ENCODE results near the gene LAYN.

Gene LAYN

GRCh38 chr11:111530091-111530490 is 10.4 kb upstream of the LAYN start:
- no peak for DNase-seq

- DNase-seq: no peak
Measured at GRCh38 chr11:111531136-111531535, 9.4 kb upstream of the LAYN start.

- DNase-seq: no peak
Measured at GRCh38 chr11:111531687-111532364, 8.7 kb upstream of the LAYN start.

- no peak for DNase-seq
Measured at GRCh38 chr11:111532365-111532709, 8.2 kb upstream of the LAYN start.

GRCh38 chr11:111535281-111535680 is 5.2 kb upstream of the LAYN start:
- no peak for DNase-seq

GRCh38 chr11:111537336-111537860 is 3.1 kb upstream of the LAYN start:
- DNase-seq: no peak

GRCh38 chr11:111538407-111539114 is 2.0 kb upstream of the LAYN start:
- DNase-seq: no peak

- DNase-seq: no peak
Measured at GRCh38 chr11:111539426-111540113, 950 bp upstream of the LAYN start.

- DNase-seq: peak; percentile 67
Measured at GRCh38 chr11:111540937-111541253, 375 bp downstream of the LAYN start.

GRCh38 chr11:111541254-111542061 is 938 bp downstream of the LAYN start:
- DNase-seq: no peak

GRCh38 chr11:111542606-111543275 is 2.2 kb downstream of the LAYN start:
- DNase-seq: no peak

- DNase-seq: no peak
Measured at GRCh38 chr11:111548525-111548924, 8.0 kb downstream of the LAYN start.

- DNase-seq: no peak
Measured at GRCh38 chr11:111549196-111549868, 8.8 kb downstream of the LAYN start.

- DNase-seq: no peak
Measured at GRCh38 chr11:111549869-111550203, 9.3 kb downstream of the LAYN start.

GRCh38 chr11:111550258-111550657 is 9.7 kb downstream of the LAYN start:
- no peak for DNase-seq

- no peak for DNase-seq
Measured at GRCh38 chr11:111554532-111554931, 14.0 kb downstream of the LAYN start.

- DNase-seq: no peak
Measured at GRCh38 chr11:111555255-111555654, 14.7 kb downstream of the LAYN start.

GRCh38 chr11:111557425-111558111 is 17.0 kb downstream of the LAYN start:
- DNase-seq: no peak

- no peak for DNase-seq
Measured at GRCh38 chr11:111559800-111560464, 19.4 kb downstream of the LAYN start.

- no peak for DNase-seq
Measured at GRCh38 chr11:111560800-111561199, 20.3 kb downstream of the LAYN start.
